Measurements from ENCODE around the gene COPS3.

COPS3 gene

GRCh38 chr17:17246879-17247278, 34.2 kb downstream of the COPS3 start:
- no peak for DNase-seq

DNA sequence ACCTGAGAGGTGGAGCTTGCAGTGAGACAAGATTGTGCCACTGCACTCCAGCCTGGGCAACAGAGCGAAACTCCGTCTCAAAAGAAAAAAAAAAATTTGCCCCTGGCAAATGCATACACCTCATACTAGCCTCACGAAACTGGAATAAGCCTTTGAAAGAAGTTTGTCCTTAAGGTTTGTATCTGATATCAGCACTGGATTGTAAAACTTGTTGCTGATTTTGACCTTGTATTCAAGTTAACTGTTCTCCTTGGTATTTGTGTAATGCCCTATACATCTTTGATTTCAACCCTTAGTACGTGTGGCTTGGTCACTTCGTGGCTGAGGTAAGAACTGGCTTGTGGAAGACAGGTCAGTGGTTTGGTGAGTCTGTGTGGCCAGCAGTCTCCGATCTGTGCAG, 37.9 kb downstream of the COPS3 start:
- DNase-seq: no peak

- no peak for DNase-seq
Observed at GRCh38 chr17:17242246-17242645, 38.8 kb downstream of the COPS3 start.

- no peak for DNase-seq
Observed at GRCh38 chr17:17241656-17242055, 39.4 kb downstream of the COPS3 start.

GRCh38 chr17:17239832-17240231, 41.2 kb downstream of the COPS3 start:
- DNase-seq: no peak

- peak in 55 of 56 donors; percentile 33 to 97 (median 84) for DNase-seq
Observed at GRCh38 chr17:17237026-17237799, 43.8 kb downstream of the COPS3 start, which contains the start of gene FLCN. Gene FLCN, minus strand, starts transcription at chr17:17237168. Its CDS starts 9,031 bp downstream, at chr17:17228137.

DNA sequence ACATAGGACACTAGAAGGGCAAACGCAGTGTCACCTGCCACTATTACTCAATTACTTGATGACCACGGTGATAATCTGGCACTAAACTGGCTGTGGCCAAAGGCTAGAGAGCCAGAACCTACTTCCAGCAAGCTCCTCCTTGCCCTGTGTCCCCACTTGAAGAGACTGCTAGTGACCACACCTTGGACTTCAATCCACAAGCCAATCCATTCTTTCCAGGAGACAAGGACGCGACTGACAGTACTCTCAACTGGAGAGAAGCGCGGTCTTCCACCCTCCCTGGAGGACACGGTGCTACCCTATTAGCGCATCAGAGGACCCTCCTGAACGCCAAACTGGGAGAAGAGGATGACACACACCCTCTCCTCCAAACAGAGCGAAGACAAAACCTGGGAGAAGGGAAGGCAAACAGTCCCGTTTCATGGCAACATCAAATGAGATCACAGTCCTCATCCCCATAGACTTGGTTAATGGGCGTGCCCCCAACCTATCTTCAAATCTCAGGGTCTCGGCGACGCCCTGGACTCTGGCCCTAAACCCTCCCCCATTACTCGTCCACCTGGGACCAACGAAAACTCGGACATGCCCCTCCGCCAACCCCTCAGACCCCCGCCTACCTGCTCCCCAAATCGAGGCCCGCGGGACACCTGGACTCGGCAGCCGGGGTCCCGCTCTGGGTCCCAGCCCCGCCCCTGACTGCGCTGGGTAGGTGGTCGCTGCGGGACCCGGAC, 44.6 kb downstream of the COPS3 start:
- peak in 13 of 56 donors; percentile 11 to 71 (median 47) for DNase-seq

DNA sequence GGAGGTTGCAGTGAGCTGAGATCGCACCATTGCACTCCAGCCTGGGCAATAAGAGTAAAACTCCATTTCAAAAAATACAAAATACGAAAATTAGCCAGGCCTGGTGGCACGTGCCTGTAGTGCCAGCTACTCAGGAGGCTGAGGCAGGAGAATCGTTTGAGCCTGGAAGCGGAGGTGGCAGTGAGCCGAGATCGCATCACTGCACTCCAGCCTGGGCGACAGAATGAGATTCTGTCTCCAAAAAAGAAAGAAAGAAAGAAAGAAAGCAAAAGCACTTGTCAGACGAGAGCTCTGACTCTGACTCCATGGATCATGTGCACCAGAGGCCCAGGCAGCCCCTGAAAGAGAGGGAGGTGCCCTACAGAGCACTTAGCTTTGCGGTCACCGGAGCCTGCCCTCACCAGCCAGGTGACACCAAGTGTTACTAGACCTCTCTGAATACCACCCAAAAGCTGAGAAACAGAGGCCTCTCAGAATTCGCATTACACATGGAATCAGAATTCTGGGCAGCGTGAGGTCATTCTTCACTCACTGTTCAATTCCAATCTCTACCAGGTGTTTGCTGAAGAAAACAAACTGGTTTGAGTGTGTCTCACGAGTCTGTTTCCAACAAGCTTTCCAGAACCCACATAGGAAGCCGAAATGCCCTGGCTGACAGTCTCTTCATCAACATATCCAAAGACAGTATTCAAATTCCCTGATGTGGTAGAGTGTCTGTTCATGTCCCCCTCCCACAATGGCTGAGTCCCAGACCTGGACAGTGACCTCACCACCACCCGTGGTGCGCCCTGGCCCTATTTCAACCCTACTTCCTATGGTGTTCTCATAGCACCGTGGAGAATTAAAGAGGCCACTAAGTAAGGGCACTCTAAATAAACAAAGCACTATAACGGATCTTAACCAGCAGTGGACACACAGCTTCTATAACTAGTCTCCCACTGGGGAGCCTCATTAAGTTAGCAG, 45.6 kb downstream of the COPS3 start:
- peak in 10 of 56 donors; percentile 10 to 51 (median 28) for DNase-seq

GRCh38 chr17:17232303-17232621, 48.8 kb downstream of the COPS3 start:
- no peak for DNase-seq

GRCh38 chr17:17231621-17232302, 49.3 kb downstream of the COPS3 start:
- DNase-seq: peak in 2 of 56 donors; percentile 16 to 44

- DNase-seq: no peak
Observed at GRCh38 chr17:17229416-17230384, 51.3 kb downstream of the COPS3 start.

DNA sequence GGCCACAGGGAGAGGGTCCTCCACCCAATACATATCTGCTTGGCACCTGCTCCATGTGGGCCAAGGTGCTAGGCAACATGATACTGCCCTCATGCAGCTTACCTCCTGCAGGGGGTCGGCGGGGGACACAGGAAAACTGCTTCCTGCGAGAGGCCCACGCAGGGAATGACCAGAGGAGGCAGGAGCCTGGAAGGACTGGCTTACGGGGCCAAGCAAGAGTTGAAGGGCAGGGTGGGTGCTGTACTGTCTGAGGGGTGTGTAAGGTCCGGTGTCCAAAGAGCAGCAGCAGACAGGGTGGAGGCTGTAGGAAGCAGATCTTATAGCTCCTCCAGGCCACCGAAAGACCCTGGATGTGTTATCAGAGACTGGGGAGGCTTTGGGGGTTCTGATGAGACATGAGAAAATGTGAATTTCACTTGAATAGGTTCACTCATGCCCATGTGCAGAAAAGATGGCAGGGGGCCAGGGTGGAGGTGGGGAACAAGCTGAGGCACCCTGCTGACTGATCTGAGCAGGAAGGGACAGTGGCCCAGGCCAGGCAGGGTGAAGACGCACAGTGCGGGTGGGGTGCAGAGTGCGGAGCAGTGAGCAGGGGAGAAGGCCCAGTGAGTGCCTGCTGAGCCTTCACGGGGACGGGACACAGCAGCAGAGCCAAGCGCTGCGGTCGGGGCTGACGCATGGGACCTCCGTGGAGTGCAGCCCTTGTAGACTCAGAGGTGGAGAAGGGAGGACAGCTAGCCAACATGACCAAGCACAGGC, 52.3 kb downstream of the COPS3 start:
- peak in 5 of 56 donors; percentile 15 to 53 (median 29) for DNase-seq

GRCh38 chr17:17227608-17228520, 53.2 kb downstream of the COPS3 start:
- DNase-seq: no peak

GRCh38 chr17:17226451-17227265, 54.4 kb downstream of the COPS3 start:
- DNase-seq: no peak

DNA sequence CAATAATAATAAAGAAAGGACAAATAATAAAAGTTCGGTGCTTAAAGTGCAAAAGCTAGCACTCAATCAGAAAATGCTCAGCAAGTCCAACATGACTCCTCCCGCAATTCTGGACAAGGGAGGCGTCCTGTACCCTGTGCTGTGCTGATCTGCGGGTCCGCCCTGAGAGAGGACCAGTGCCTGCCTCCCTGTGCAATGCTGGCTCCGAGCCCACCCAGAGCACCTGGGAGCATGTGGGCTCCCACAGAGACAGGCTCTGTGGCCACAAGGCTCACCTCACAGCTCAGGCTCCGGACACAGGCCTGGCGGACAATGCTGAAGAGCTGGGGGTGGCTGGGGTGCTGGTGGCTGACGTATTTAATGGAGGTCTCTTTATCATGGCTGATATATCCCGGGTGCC, 55.1 kb downstream of the COPS3 start:
- no peak for DNase-seq

DNA sequence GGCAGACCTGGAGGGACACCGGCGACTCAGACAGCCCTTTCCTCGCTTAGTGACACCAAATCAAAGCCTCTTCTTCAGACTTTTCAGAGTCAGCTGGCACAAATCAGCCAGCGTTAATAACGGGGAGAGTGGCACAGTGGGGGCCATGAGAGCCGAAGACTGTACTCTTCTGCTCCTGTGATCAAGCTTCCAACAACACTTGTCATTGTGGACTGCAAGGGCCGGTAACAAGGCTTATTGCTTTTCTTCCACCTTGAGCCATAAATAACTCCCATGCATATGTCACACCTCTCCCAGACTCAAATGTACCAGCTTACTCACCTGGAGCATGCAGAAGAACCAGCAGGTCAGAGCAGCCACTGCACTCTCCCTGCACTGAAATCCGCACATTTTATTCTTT, 56.9 kb downstream of the COPS3 start:
- no peak for DNase-seq

DNA sequence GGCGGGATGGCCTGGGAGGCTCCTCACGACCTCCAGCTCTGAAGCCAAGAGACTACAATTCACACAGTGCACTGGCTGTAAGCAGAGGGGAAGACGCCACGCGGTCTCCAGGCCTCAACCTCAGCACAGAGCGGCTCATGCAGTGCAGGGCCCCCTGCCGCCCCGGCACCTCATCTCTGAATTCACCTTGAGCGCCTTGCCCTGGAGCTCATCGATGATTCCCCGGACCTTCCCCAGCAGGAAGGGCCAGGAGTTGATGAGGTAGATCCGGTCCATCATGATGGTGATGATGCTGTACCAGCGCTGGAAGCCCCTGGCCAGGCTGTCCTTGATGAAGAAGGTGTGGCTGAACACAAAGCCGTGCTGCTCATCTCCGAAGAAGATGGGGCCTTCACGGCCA, 57.3 kb downstream of the COPS3 start:
- no peak for DNase-seq
